Adrenal gland (tissue), 12 donors: ENCODE data around the gene ARHGAP33. TPM values are rescaled to one million over a fixed set of nuclear protein-coding genes. Genes with fewer than 3 reads are reported as not detected.

ENCODE experiments used
- DNase-seq, 7 donors: peaks; one replicate each; pipeline ENCODE4 v3.0.0-alpha.2; 2019 to 2020
- H3K27ac ChIP-seq, 5 donors: fragments of 200-600 bp; sonication (generic) in 4 of 5; 1 replicate in 3 of 5; 2 replicates in 2 of 5; pipeline versions ENCODE4 v1.5.1 to v1.8.0; 2016 to 2020; ENCODE audit warnings: mild to moderate bottlenecking in 1 of 5
- H3K27me3 ChIP-seq: fragments of 200-600 bp; 2 replicates; pipeline ENCODE4 v1.8.0; 2021
- H3K36me3 ChIP-seq, 2 donors: fragments of 200-600 bp; replicated peaks in 1 of 2; 1 replicate in 1 of 2; 2 replicates in 1 of 2; pipeline versions ENCODE4 v1.5.1 to v1.8.0; 2018 to 2022
- H3K4me1 ChIP-seq, 2 donors: fragments of 200-600 bp; replicated peaks in 1 of 2; 1 replicate in 1 of 2; 2 replicates in 1 of 2; pipeline versions ENCODE4 v1.5.1 to v1.8.0; 2018 to 2021
- H3K4me3 ChIP-seq, 4 donors: fragments of 200-600 bp; sonication (generic) in 3 of 4; one replicate each; pipeline ENCODE4 v1.5.1; 2016 to 2018
- H3K9me3 ChIP-seq, 3 donors: fragments of 200-600 bp; sonication (generic) in 1 of 3; replicated peaks in 1 of 3; 1 replicate in 2 of 3; 2 replicates in 1 of 3; pipeline versions ENCODE4 v1.5.1 to v1.8.0; 2016 to 2021
- POLR2A ChIP-seq, 2 donors: fragments of 450-650 bp; IDR thresholded peaks; one replicate each; pipeline ENCODE4 v1.6.1; 2017; ENCODE audit warnings: antibody characterized with exemption in 2 of 2, mild to moderate bottlenecking in 2 of 2, moderate library complexity in 1 of 2
- WGBS, 4 donors: extraction: QIAGEN DNeasy Blood & Tissue Kit in 2 of 4; methylation state at CpG; one replicate each; pipeline versions ENCODE4 v1.1.5 to v1.1.7; 2013 to 2017; 5-methylcytosine and 5-hydroxymethylcytosine counted together
- intact Hi-C, 2 donors: fragments of 100-400 bp; cut with DNase I; formaldehyde crosslinking; loops; one replicate each; pipeline versions ENCODE4 v1.14.1 to v1.15.0; 2022 to 2023
- polyA plus RNA-seq, 3 donors: library from polyadenylated mRNA; stranded (reverse); fragments of 200-250 nt in 2 of 3; fragments of 350-450 nt in 1 of 3; fragmentation: Illumina TruSeq in 1 of 3; extraction: RNeasy Lipid Tissue Mini Kit (QIAGEN cat#74804) in 1 of 3; gene quantifications; one replicate each; pipeline ENCODE4 v1.2.3, GENCODE V29; 2013 to 2014
- total RNA-seq, 9 donors: library from RNA; depleted of rRNA in 4 of 9; stranded (reverse); fragments of >200 nt in 4 of 9; fragments of 120-200 nt in 1 of 9; fragmentation: NEBNext Ultra II Directional in 1 of 9; extraction: Animal tissue kit (Norgen Biotek cat#: 25700) in 1 of 9; gene quantifications; one replicate each; pipeline versions ENCODE4 v1.1.0 to v1.2.4, GENCODE V29; 2013 to 2023
- TF ChIP-seq, protein P1 (sequence below), 6 experiments: fragments of 450-650 bp in 4 of 6; fragments of 200-600 bp in 2 of 6; sonication (generic) in 1 of 6; IDR thresholded peaks; 1 replicate in 5 of 6; 2 replicates in 1 of 6; pipeline versions ENCODE4 v1.5.1 to v1.8.0; 2016 to 2021; ENCODE audit warnings: antibody characterized with exemption in 6 of 6, mild to moderate bottlenecking in 2 of 6, moderate library complexity in 1 of 6
- donor health status: healthy with polysubstance abuse.
- donor health status: Bipolar disorder and iron deficiency.
- donor health status: DM: yes; HTN: yes; CAD: no.
- donor health status: DM: no; HTN: no; CAD: no.
- donor health status: DM: no; HTN: no; CAD: no.
- donor health status: DM: yes; HTN: yes; CAD: no.

Gene ARHGAP33
- total and polyA plus RNA-seq, 12 donors = 0.54 to 90.3 (median 5.5) TPM

DNA sequence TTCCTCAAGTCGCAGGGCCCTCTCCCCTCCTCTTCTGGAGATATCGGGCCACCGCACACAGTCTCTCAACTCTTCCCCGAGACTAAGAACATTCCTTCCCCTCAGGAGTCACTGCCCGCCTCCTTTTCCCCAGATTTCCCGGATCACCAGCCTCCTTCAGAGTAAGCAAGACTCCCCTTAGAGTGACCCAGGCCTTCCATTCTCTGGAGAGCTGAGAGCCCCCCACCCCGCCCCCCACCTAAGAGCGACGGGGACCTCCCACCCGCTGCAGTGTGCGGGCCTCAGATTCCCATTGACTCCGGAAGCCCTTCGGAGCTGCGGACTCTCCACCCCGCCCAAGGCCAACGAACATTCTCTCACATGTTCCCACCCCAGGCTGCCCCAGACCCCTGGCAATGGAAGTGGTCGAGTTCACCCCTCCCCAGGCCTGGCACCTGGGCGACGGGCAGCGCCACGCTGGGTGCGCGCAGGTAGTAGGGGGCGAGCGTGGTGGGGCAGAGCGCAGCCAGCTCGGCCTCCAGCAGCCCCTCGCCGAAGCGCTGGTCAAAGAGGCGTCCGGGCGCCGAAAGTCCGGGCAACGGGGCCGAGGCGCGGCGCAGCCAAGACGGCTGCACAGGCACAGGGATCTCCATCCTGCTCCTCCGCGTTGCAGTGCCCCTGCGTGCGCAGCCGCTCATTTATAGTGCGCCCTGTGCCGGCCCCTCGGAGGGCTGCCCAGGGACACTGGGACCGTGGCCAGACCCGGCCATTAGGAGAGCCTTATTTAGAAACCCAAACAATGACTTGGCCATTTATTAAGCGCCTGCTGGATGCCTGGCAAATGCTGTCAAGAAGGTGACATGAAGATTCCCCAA is 18.8 kb upstream of the ARHGAP33 start, which contains the start of gene HSPB6:
HSPB6 (minus strand) TSS at position 653 of the 854 bp plus-strand sequence; CDS start at position 632, 21 bp downstream.
- 3 to 6% (median 3%) methylated on average over 7 to 52 of the region's 52 CpGs for WGBS, 4 donors
- H3K36me3 ChIP-seq = peaks cover 0 to 24% of the 10 kb centered on the region in 2 donors
- no peaks in the 10 kb centered on the region for H3K27me3 ChIP-seq
- intact Hi-C loops = no loop called here
- no peaks in the 10 kb centered on the region for H3K9me3 ChIP-seq
- H3K4me3 ChIP-seq = peak within 1 kb of the TSS in 2 of 4 donors; percentile 23 to 79
- H3K4me1 ChIP-seq = peaks cover 33 to 35% of the 10 kb centered on the region in 2 donors
- peak; percentile 71 to 74 for TF ChIP-seq POLR2A (IDR thresholded peaks at IDR 0.05)
- TF ChIP-seq, protein P1, sequence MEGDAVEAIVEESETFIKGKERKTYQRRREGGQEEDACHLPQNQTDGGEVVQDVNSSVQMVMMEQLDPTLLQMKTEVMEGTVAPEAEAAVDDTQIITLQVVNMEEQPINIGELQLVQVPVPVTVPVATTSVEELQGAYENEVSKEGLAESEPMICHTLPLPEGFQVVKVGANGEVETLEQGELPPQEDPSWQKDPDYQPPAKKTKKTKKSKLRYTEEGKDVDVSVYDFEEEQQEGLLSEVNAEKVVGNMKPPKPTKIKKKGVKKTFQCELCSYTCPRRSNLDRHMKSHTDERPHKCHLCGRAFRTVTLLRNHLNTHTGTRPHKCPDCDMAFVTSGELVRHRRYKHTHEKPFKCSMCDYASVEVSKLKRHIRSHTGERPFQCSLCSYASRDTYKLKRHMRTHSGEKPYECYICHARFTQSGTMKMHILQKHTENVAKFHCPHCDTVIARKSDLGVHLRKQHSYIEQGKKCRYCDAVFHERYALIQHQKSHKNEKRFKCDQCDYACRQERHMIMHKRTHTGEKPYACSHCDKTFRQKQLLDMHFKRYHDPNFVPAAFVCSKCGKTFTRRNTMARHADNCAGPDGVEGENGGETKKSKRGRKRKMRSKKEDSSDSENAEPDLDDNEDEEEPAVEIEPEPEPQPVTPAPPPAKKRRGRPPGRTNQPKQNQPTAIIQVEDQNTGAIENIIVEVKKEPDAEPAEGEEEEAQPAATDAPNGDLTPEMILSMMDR (IDR thresholded peaks at IDR 0.05) = no peak
- peak; percentile 72 to 84 (median 76) for DNase-seq
- H3K27ac ChIP-seq = peak within 1 kb of the TSS; percentile 91 to 97 (median 96)

DNA sequence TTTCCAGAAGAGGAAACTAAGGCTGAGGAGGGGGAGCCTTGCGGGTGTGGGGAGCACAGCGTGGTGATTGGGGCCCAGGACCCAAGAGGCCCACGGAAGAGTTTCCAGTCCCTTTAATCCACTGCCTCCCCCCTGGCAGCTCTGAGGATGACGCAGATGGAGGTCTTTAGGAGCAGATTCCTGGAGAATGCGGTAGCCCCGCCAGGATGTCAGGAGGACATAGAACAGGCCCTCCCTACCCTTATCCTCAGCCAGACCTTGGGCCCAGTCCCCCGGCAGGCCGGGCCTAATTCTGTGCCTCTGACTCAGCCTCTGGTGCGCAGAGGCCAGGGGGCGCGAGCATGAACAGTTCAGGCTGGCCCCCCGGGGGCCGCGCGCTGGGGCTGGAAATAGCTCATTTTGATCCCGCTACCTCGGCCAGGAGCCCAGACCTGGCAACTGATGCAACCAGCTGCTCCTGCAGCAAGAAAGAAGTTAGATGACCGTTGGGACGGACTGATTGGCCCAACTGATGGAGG is 18.1 kb upstream of the ARHGAP33 start:
- no peaks in the 10 kb centered on the region for H3K27me3 ChIP-seq
- H3K4me1 ChIP-seq = peaks cover 33 to 35% of the 10 kb centered on the region in 2 donors
- H3K27ac ChIP-seq = peak overlapping the region; percentile 91 to 97 (median 96)
- peak overlapping the region in 2 of 4 donors; percentile 11 to 79 for H3K4me3 ChIP-seq
- WGBS, 4 donors = 2 to 11% (median 7%) methylated on average over 5 to 19 of the region's 19 CpGs
- DNase-seq = peak; percentile 73 to 92 (median 88)
- no peaks in the 10 kb centered on the region for H3K9me3 ChIP-seq
- H3K36me3 ChIP-seq = peaks cover 0 to 27% of the 10 kb centered on the region in 2 donors
- intact Hi-C loops = no loop called here
- TF ChIP-seq POLR2A (IDR thresholded peaks at IDR 0.05) = peak in 1 of 2 donors; percentile 46
- TF ChIP-seq, protein P1 (IDR thresholded peaks at IDR 0.05) = no peak

DNA sequence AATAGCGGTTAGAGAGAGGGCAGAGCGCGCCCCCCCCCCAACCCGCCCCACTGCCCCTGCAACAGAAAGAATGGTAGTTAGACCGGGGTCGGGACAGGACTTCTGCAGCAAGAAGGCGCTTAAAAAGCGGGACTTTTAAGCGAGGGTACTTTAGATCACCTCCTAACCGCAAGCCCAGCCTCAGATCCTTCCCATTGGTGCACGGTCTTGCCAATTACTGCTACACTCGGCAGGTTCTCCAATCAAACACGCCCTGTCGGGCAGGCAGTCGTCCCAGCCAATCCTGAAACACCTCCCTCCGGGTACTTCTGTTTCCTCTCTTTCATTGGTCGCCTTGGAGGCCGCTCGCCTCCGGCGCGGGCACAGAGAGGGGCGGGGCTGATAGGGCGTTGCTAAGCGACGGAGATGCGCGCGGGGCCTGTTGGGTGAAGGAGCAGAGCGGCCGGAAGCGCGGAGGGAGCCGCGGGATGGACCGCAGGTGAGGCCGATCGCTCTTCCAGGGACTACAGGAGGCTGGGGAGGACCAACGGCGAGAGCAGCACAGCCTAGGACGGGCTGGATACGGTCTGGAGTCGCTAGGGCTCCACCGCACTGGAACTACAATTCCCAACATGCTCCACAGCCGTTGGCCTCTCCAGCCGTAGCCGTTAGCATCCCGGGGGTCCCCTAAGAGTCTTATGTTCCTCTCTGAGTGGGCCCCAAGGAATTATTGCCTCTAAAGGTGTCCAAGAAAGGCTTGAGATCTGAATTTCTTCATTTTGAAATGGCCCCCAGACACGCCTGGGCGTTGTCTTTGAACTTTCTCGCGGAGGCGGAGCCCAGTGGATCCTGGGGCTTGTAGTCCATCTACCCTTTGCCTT is 17.4 kb upstream of the ARHGAP33 start, which contains the start of gene PROSER3:
PROSER3 (plus strand) TSS at position 428 of the 860 bp plus-strand sequence; CDS start at position 468, 40 bp downstream.
- H3K4me3 ChIP-seq = peak within 1 kb of the TSS; percentile 62 to 89 (median 72)
- 0 to 1% (median 0%) methylated on average over 26 to 53 of the region's 53 CpGs for WGBS, 4 donors
- peaks cover 33 to 35% of the 10 kb centered on the region in 2 donors for H3K4me1 ChIP-seq
- H3K9me3 ChIP-seq = no peaks in the 10 kb centered on the region
- intact Hi-C loops = no loop called here
- peak; percentile 98 to 100 (median 99) for DNase-seq
- no peaks in the 10 kb centered on the region for H3K27me3 ChIP-seq
- peaks cover 0 to 22% of the 10 kb centered on the region in 2 donors for H3K36me3 ChIP-seq
- TF ChIP-seq POLR2A (IDR thresholded peaks at IDR 0.05) = peak; percentile 50 to 74
- TF ChIP-seq, protein P1 (IDR thresholded peaks at IDR 0.05) = no peak
- peak within 1 kb of the TSS; percentile 91 to 97 (median 96) for H3K27ac ChIP-seq
